DND-41 (cell line): Measurements from ENCODE around the gene AP2S1.

Experiments used
- CTCF ChIP-seq: IDR thresholded peaks from 2 replicates; pipeline ENCODE4 v1.5.1; 2012; ENCODE audit warnings: borderline replicate concordance, low read length, moderate library complexity, mild to moderate bottlenecking; ENCODE audit not compliant: poor library complexity, severe bottlenecking; ENCODE audit errors: extremely low read depth
- EZH2 ChIP-seq: IDR thresholded peaks from 3 replicates; pipeline ENCODE4 v1.6.1; 2012; ENCODE audit warnings: borderline replicate concordance, low read depth, mild to moderate bottlenecking, moderate library complexity, low read length, inconsistent platforms; ENCODE audit not compliant: severe bottlenecking

GRCh38 chr19:46838160-46838559 lies 12.5 kb downstream of the AP2S1 start:
- TF ChIP-seq CTCF (no peak), EZH2 (no peak)
